WTC11 (cell line): ENCODE results near the gene EIF5A. TPM values are rescaled to one million over a fixed set of nuclear protein-coding genes. Genes with fewer than 3 reads are reported as not detected.

ENCODE experiments used
- ATAC-seq: fragments of 200-7000 bp; cut with Tn5 transposase; 2 replicates; pipeline ENCODE4 v1.10.0; 2021; ENCODE audit warnings: mild to moderate bottlenecking, moderate library complexity
- CTCF ChIA-PET: fragments of 300-600 bp; sonication (Branson Sonifier 250); formaldehyde crosslinking; loops from one replicate; lab custom pipeline; 2021; ENCODE audit warnings: antibody characterized with exemption; lab: Charles Lee
- POLR2A ChIA-PET: fragments of 350-600 bp; sonication (Branson Sonifier 250); formaldehyde crosslinking; loops from one replicate; lab custom pipeline; 2021; ENCODE audit warnings: antibody characterized with exemption; lab: Charles Lee
- DNase-seq: peaks from one replicate; pipeline ENCODE4 v3.0.0; 2021; ENCODE audit warnings: low spot score
- H3K27ac Mint-ChIP-seq: 2 replicates; pipeline ENCODE4 v1.8.0; 2021; ENCODE audit warnings: mixed read lengths
- H3K27me3 Mint-ChIP-seq: 2 replicates; pipeline ENCODE4 v1.8.0; 2021; ENCODE audit warnings: low read depth, mild to moderate bottlenecking, moderate library complexity, mixed read lengths
- H3K36me3 Mint-ChIP-seq: 2 replicates; pipeline ENCODE4 v1.8.0; 2021; ENCODE audit warnings: mixed read lengths
- H3K4me1 Mint-ChIP-seq: 2 replicates; pipeline ENCODE4 v1.8.0; 2022; ENCODE audit warnings: mixed read lengths
- H3K4me3 Mint-ChIP-seq: 2 replicates; pipeline ENCODE4 v1.8.0; 2021; ENCODE audit warnings: mild to moderate bottlenecking, moderate library complexity, mixed read lengths
- H3K9me3 Mint-ChIP-seq: 2 replicates; pipeline ENCODE4 v1.8.0; 2021; ENCODE audit warnings: mixed read lengths
- AR ChIP-seq: fragments of 250-450 bp; sonication (Bioruptor Pico); IDR thresholded peaks from 2 replicates; pipeline ENCODE4 v1.9.0; 2021; ENCODE audit warnings: mild to moderate bottlenecking
- ATF1 ChIP-seq: sonication (generic); formaldehyde crosslinking; IDR thresholded peaks from 2 replicates; pipeline ENCODE4 v1.8.1; 2023; ENCODE audit warnings: mild to moderate bottlenecking, moderate library complexity, missing genetic modification reagents
- ATF3 ChIP-seq: sonication (generic); formaldehyde crosslinking; conservative IDR thresholded peaks from 2 replicates; pipeline ENCODE4 v1.8.1; 2022; ENCODE audit warnings: mild to moderate bottlenecking, missing genetic modification reagents
- CREM ChIP-seq: sonication (generic); formaldehyde crosslinking; IDR thresholded peaks from 2 replicates; pipeline ENCODE4 v1.8.1; 2022; ENCODE audit warnings: mild to moderate bottlenecking, missing genetic modification reagents, moderate library complexity
- E2F1 ChIP-seq: sonication (generic); formaldehyde crosslinking; IDR thresholded peaks from 2 replicates; pipeline ENCODE4 v1.8.0; 2022; ENCODE audit warnings: mild to moderate bottlenecking, missing genetic modification reagents
- ELF4 ChIP-seq: sonication (generic); formaldehyde crosslinking; IDR thresholded peaks from 2 replicates; pipeline ENCODE4 v1.8.1; 2022; ENCODE audit warnings: low read depth, mild to moderate bottlenecking, moderate library complexity, missing genetic modification reagents
- ETV6 ChIP-seq: sonication (generic); formaldehyde crosslinking; IDR thresholded peaks from 2 replicates; pipeline ENCODE4 v1.8.1; 2022; ENCODE audit warnings: mild to moderate bottlenecking, missing genetic modification reagents
- GTF2I ChIP-seq: fragments of 250-450 bp; sonication (Bioruptor Pico); conservative IDR thresholded peaks from 2 replicates; pipeline ENCODE4 v1.4.0; 2021; ENCODE audit warnings: mild to moderate bottlenecking
- KAT7 ChIP-seq: sonication (generic); formaldehyde crosslinking; IDR thresholded peaks from 2 replicates; pipeline ENCODE4 v1.8.1; 2023; ENCODE audit warnings: missing genetic modification reagents, mild to moderate bottlenecking, borderline replicate concordance
- NFE2L1 ChIP-seq: sonication (generic); formaldehyde crosslinking; IDR thresholded peaks from 2 replicates; pipeline ENCODE4 v1.8.1; 2023; ENCODE audit warnings: missing genetic modification reagents
- PRDM15 ChIP-seq: sonication (generic); formaldehyde crosslinking; IDR thresholded peaks from 2 replicates; pipeline ENCODE4 v1.8.0; 2022; ENCODE audit warnings: missing genetic modification reagents
- PRRX2 ChIP-seq: fragments of 250-450 bp; sonication (Bioruptor Pico); IDR thresholded peaks from 2 replicates; pipeline ENCODE4 v1.8.0; 2021; ENCODE audit warnings: mild to moderate bottlenecking
- SP1 ChIP-seq: sonication (generic); formaldehyde crosslinking; conservative IDR thresholded peaks from 2 replicates; pipeline ENCODE4 v1.8.1; 2022; ENCODE audit warnings: missing genetic modification reagents
- TEAD1 ChIP-seq: sonication (generic); formaldehyde crosslinking; IDR thresholded peaks from 2 replicates; pipeline ENCODE4 v1.8.0; 2022; ENCODE audit warnings: mild to moderate bottlenecking, missing genetic modification reagents
- TEAD4 ChIP-seq: sonication (generic); formaldehyde crosslinking; IDR thresholded peaks from 2 replicates; pipeline ENCODE4 v1.8.0; 2022; ENCODE audit warnings: mild to moderate bottlenecking, missing genetic modification reagents
- USF1 ChIP-seq: sonication (generic); formaldehyde crosslinking; IDR thresholded peaks from 2 replicates; pipeline ENCODE4 v1.8.0; 2022; ENCODE audit warnings: mild to moderate bottlenecking, missing genetic modification reagents
- ZNF219 ChIP-seq: sonication (generic); formaldehyde crosslinking; IDR thresholded peaks from 2 replicates; pipeline ENCODE4 v1.8.0; 2023; ENCODE audit warnings: missing genetic modification reagents, mild to moderate bottlenecking, borderline replicate concordance
- ZNF263 ChIP-seq: sonication (generic); formaldehyde crosslinking; IDR thresholded peaks from 2 replicates; pipeline ENCODE4 v1.8.1; 2022; ENCODE audit warnings: low read depth, mild to moderate bottlenecking, moderate library complexity, missing genetic modification reagents
- ZNF281 ChIP-seq: sonication (generic); formaldehyde crosslinking; IDR thresholded peaks from 2 replicates; pipeline ENCODE4 v1.8.0; 2023; ENCODE audit warnings: mild to moderate bottlenecking, missing genetic modification reagents
- total RNA-seq: library from RNA; stranded (reverse); gene quantifications from 3 replicates; pipeline ENCODE4 v1.2.3, GENCODE V29; 2021

EIF5A gene
- total RNA-seq, 1 experiment from 2014 or later = 1,021 TPM

GRCh38 chr17:7262935-7263800 lies 44.3 kb upstream of the EIF5A start (continued):
- TF ChIP-seq ZNF281 (CRISPR knock-in tag) (peak; percentile 90), ZNF263 (CRISPR knock-in tag) (no peak), USF1 (CRISPR knock-in tag) (0 out of 2 replicates have a peak, but pooled peaks have one; percentile 5), NFE2L1 (CRISPR knock-in tag) (0 out of 2 replicates have a peak, but pooled peaks have one; percentile 66)
- TF ChIP-seq, all 79 proteins: peak for 8

GRCh38 chr17:7263801-7264078 lies 43.7 kb upstream of the EIF5A start:
- H3K9me3 Mint-ChIP-seq = no peaks in the 10 kb centered on the region
- peak overlapping the region; percentile 98 for H3K4me3 Mint-ChIP-seq
- TF ChIP-seq ETV6 = no peak
- no peak for TF ChIP-seq TEAD1
- no peak for TF ChIP-seq GTF2I
- no peak for TF ChIP-seq SP1 (CRISPR knock-in tag)
- TF ChIP-seq ZNF263 (CRISPR knock-in tag) = no peak
- TF ChIP-seq PRDM15 (CRISPR knock-in tag) = no peak
- TF ChIP-seq ZNF219 (CRISPR knock-in tag) = no peak
- TF ChIP-seq KAT7 (CRISPR knock-in tag) = no peak
- no peak for TF ChIP-seq AR (CRISPR knock-in tag)
- TF ChIP-seq PRRX2 (CRISPR knock-in tag) = no peak
- no peak for TF ChIP-seq ELF4
- no peak for TF ChIP-seq E2F1
- no peak for TF ChIP-seq ATF1 (CRISPR knock-in tag)
- TF ChIP-seq ZNF281 (CRISPR knock-in tag) = no peak
- no peak for TF ChIP-seq CREM (CRISPR knock-in tag)
- TF ChIP-seq ATF3 (CRISPR knock-in tag) = no peak
- no peak for TF ChIP-seq TEAD4 (CRISPR knock-in tag)
- ATAC-seq (no peak), DNase-seq (no peak)
- peaks cover 26% of the 10 kb centered on the region for H3K4me1 Mint-ChIP-seq
- H3K27me3 Mint-ChIP-seq = no peaks in the 10 kb centered on the region
- CTCF ChIA-PET = interaction anchor here (0.8 to 4.8 kb wide), 4 partner anchors 18 to 93 kb away, joined by 3 to 23 read pairs (median 6); partner anchors contain the start of gene SLC2A4
- H3K36me3 Mint-ChIP-seq = peaks cover 5% of the 10 kb centered on the region
- POLR2A ChIA-PET = interaction anchor here (0.7 to 1.3 kb wide), 4 partner anchors 17 to 65 kb away, joined by 3 read pairs; partner anchors contain the start of genes ACADVL, DLG4, GABARAP and NEURL4
- H3K27ac Mint-ChIP-seq = peak overlapping the region; percentile 100
